Measurements from ENCODE around the gene RAVER1.

RAVER1 gene

GRCh38 chr19:10361569-10362011 lies 28.3 kb upstream of the RAVER1 start:
- H3K4me3 ChIP-seq (ENCODE audit: low read depth, low read length), result no peak overlapping the region
- no peak for DNase-seq (ENCODE audit: low read depth)
- TF ChIP-seq, protein P1, sequence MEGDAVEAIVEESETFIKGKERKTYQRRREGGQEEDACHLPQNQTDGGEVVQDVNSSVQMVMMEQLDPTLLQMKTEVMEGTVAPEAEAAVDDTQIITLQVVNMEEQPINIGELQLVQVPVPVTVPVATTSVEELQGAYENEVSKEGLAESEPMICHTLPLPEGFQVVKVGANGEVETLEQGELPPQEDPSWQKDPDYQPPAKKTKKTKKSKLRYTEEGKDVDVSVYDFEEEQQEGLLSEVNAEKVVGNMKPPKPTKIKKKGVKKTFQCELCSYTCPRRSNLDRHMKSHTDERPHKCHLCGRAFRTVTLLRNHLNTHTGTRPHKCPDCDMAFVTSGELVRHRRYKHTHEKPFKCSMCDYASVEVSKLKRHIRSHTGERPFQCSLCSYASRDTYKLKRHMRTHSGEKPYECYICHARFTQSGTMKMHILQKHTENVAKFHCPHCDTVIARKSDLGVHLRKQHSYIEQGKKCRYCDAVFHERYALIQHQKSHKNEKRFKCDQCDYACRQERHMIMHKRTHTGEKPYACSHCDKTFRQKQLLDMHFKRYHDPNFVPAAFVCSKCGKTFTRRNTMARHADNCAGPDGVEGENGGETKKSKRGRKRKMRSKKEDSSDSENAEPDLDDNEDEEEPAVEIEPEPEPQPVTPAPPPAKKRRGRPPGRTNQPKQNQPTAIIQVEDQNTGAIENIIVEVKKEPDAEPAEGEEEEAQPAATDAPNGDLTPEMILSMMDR (IDR thresholded peaks at IDR 0.05; ENCODE audit: control insufficient read depth, extremely low read depth, insufficient read depth), result no peak

DNA sequence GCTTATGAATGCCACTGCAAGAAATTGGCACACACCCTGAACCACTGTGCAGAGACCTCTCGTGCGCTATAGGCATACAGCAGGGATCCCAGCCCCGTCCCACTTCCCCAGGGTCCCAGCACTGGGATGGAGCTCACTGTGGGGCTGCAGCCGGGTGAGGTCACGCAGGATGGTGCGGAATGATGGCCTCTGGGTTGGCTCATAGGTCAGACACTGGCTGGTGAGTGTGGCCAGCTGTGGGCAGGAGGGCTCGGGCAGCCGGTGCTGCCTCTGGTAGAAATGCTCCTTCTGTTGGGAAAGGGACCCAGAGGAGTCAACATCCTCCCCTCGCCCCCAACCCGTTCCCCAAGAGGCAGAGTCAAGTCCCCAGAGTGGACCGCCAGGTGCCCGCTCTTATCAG lies 23.1 kb upstream of the RAVER1 start:
- no peak for DNase-seq (ENCODE audit: low read depth)
- no peak overlapping the region for H3K4me3 ChIP-seq (ENCODE audit: low read depth, low read length)
- TF ChIP-seq, protein P1 (IDR thresholded peaks at IDR 0.05; ENCODE audit: control insufficient read depth, extremely low read depth, insufficient read depth), result no peak

- TF ChIP-seq, protein P1 (IDR thresholded peaks at IDR 0.05; ENCODE audit: control insufficient read depth, extremely low read depth, insufficient read depth), result no peak
- no peak overlapping the region for H3K4me3 ChIP-seq (ENCODE audit: low read depth, low read length)
- no peak for DNase-seq (ENCODE audit: low read depth)
Measured at GRCh38 chr19:10353793-10354391, 20.6 kb upstream of the RAVER1 start.

DNA sequence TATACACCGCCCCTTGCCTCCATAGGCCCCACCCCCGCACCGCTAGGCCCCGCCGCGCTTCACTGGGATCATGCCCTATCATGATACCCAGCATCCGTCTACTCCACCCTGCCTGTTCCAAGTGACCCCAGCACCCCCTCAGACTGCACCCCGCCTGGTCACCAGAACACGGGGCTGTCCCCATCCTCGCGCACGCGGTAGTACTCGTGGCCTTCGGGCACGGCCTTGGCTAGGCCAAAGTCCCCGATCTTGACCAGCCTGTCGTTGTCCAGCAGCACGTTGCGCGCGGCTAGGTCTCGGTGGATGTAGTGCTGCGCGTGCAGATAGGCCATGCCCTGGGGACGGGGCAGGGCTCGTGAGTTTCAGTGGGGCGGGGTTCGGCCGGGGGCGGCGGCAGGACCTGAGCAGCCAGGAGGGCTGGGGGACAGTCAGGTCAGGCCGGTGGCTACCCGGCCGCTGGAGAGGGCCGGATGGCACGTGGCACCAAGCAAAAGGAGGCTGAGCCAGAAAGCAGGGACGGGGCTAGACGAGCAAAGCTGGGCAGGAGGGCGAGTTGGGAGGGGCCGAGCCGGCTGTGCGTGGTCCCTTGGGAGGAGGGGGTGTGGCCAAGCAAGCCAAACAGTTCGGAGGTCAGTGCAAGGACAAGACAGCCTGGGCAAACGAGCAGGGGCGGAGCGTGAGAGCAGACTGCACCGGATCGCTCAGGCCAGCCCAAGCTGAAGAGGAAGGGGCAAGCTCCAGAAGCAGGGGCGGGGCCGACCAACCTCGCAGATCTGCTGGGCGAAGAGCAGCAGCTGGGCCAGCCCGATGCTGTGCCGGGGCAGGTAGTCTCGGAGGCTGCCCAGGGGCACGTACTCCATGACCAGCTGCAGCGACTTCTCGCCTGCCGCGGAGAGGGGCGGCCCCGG lies 19.7 kb upstream of the RAVER1 start:
- DNase-seq (ENCODE audit: low read depth), result no peak
- no peak overlapping the region for H3K4me3 ChIP-seq (ENCODE audit: low read depth, low read length)
- TF ChIP-seq, protein P1 (IDR thresholded peaks at IDR 0.05; ENCODE audit: control insufficient read depth, extremely low read depth, insufficient read depth), result no peak

DNA sequence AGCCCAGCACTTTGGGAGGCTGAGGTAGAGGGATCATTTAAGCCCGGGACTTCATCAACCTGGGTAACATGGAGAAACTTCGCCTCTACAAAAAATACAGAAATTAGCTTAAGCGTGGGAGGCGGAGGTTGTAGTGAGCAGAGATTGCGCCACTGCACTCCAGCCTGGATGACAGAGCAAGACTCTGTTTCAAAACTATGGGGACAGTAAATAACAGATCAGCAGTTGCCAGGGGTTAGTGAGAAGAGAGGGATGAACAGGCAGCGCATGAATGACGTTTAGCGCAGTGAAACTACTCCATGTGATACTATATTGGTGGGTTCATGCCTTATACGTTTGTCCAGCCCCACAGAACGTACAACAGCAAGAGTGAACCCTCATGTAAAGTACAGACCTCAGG lies 13.2 kb upstream of the RAVER1 start:
- no peak overlapping the region for H3K4me3 ChIP-seq (ENCODE audit: low read depth, low read length)
- TF ChIP-seq, protein P1 (IDR thresholded peaks at IDR 0.05; ENCODE audit: control insufficient read depth, extremely low read depth, insufficient read depth), result no peak

GRCh38 chr19:10344780-10345179 lies 11.5 kb upstream of the RAVER1 start:
- no peak for DNase-seq (ENCODE audit: low read depth)

More for the DNA sequence above, 13.2 kb upstream of the RAVER1 start:
- DNase-seq (ENCODE audit: low read depth), result no peak

More at GRCh38 chr19:10344780-10345179, 11.5 kb upstream of the RAVER1 start:
- no peak overlapping the region for H3K4me3 ChIP-seq (ENCODE audit: low read depth, low read length)
- TF ChIP-seq, protein P1 (IDR thresholded peaks at IDR 0.05; ENCODE audit: control insufficient read depth, extremely low read depth, insufficient read depth), result no peak
